GM23338 (cell line): Measurements from ENCODE around the gene OSBPL5.

Source experiments
- CREB1 ChIP-seq: fragments of 250-450 bp; sonication (Bioruptor Pico); IDR thresholded peaks from 2 replicates; pipeline ENCODE4 v1.5.0; 2020; ENCODE audit warnings: low read depth, mild to moderate bottlenecking, moderate library complexity
- CTCF ChIP-seq, 2 experiments: fragments of 200-600 bp in 1 of 2; sonication (generic) in 1 of 2; conservative IDR thresholded peaks; 2 replicates each; pipeline versions ENCODE4 v1.5.1 to v1.6.1; 2016 to 2017; ENCODE audit warnings: antibody characterized with exemption in 2 of 2, low read depth in 2 of 2, mild to moderate bottlenecking in 2 of 2, moderate library complexity in 1 of 2
- ETS1 ChIP-seq: IDR thresholded peaks from 2 replicates; pipeline ENCODE4 v1.6.1; 2016; ENCODE audit warnings: antibody characterized with exemption
- EZH2 ChIP-seq: fragments of 200-600 bp; sonication (generic); IDR thresholded peaks from one replicate; pipeline ENCODE4 v1.8.0; 2017; ENCODE audit warnings: antibody characterized with exemption, mild to moderate bottlenecking, low read depth; ENCODE audit not compliant: unreplicated experiment
- EZH2phosphoT487 ChIP-seq: fragments of 200-600 bp; sonication (generic); IDR thresholded peaks from one replicate; pipeline ENCODE4 v1.8.1; 2018; ENCODE audit warnings: antibody characterized with exemption; ENCODE audit not compliant: unreplicated experiment
- JUNB ChIP-seq: IDR thresholded peaks from one replicate; pipeline ENCODE4 v1.6.1; 2016; ENCODE audit warnings: antibody characterized with exemption; ENCODE audit not compliant: unreplicated experiment
- POLR2AphosphoS5 ChIP-seq: IDR thresholded peaks from 2 replicates; pipeline ENCODE4 v1.6.1; 2016; ENCODE audit warnings: antibody characterized with exemption, low read depth
- REST ChIP-seq: IDR thresholded peaks from one replicate; pipeline ENCODE4 v1.6.1; 2018; ENCODE audit warnings: antibody characterized with exemption; ENCODE audit not compliant: unreplicated experiment
- STAT1 ChIP-seq: IDR thresholded peaks from one replicate; pipeline ENCODE4 v1.6.1; 2016; ENCODE audit warnings: antibody characterized with exemption; ENCODE audit not compliant: unreplicated experiment
- ZNF331 ChIP-seq: fragments of 250-450 bp; sonication (Bioruptor Pico); IDR thresholded peaks from 2 replicates; pipeline ENCODE4 v1.5.0; 2020; ENCODE audit warnings: low read depth, mild to moderate bottlenecking, moderate library complexity
- ZNF462 ChIP-seq: fragments of 250-450 bp; sonication (Bioruptor Pico); IDR thresholded peaks from 2 replicates; pipeline ENCODE4 v1.5.0; 2020; ENCODE audit warnings: mild to moderate bottlenecking, moderate library complexity

- TF ChIP-seq EZH2, result no peak
- TF ChIP-seq ZNF462 (CRISPR knock-in tag), result no peak
- TF ChIP-seq EZH2phosphoT487, result no peak
- TF ChIP-seq CTCF (conservative IDR thresholded peaks at IDR 0.05; ENCODE audit: low read depth in 2 of 2), result no peak
- no peak for TF ChIP-seq POLR2AphosphoS5
- TF ChIP-seq REST, result no peak
- no peak for TF ChIP-seq JUNB
- TF ChIP-seq CREB1, result no peak
- no peak for TF ChIP-seq ZNF331 (CRISPR knock-in tag)
- no peak for TF ChIP-seq ETS1
- no peak for TF ChIP-seq STAT1
Measured at GRCh38 chr11:3109434-3109833, 55.7 kb downstream of the OSBPL5 start.
